ENCODE results near the gene JMJD8. TPM values are rescaled to one million over a fixed set of nuclear protein-coding genes. Genes with fewer than 3 reads are reported as not detected.

Gene JMJD8
- total RNA-seq, 2 donors from 2014 or later = 48.8 to 55.6 TPM

DNA sequence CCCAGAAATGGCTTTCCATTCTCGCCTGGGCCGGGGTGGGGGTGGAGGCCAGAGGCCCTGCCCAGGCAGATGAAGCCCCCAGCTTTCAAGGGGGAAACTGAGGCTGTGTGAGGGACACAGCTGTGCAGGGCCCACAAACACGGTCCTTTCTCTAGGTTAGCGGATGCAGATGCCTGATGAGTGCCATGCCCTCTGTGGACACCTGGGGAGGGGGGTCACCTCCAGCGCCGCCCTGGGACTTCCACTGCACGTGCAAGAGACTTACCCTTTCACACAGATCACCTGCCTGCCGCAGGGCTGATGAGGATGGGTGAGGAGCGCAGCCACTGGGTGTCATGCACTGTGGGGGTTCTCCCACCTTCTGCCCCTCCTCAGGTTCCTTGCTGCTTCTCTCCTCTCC is 34.3 kb upstream of the JMJD8 start:
- Mint-ChIP-seq H3K4me1 (peaks cover 9% of the 10 kb centered on the region), H3K27me3 (ENCODE audit: insufficient read depth) (peaks cover 16% of the 10 kb centered on the region), H3K36me3 (ENCODE audit: low read depth) (no peaks in the 10 kb centered on the region), H3K4me3 (no peak overlapping the region), H3K9me3 (no peaks in the 10 kb centered on the region), H3K27ac (no peak overlapping the region)
- no peak overlapping the region for H3K27ac ChIP-seq (ENCODE audit: low read depth, low read length)
- H3K4me1 ChIP-seq (ENCODE audit: control insufficient read depth, insufficient read depth, low read length) = peaks cover 8% of the 10 kb centered on the region
- TF ChIP-seq, protein P1, sequence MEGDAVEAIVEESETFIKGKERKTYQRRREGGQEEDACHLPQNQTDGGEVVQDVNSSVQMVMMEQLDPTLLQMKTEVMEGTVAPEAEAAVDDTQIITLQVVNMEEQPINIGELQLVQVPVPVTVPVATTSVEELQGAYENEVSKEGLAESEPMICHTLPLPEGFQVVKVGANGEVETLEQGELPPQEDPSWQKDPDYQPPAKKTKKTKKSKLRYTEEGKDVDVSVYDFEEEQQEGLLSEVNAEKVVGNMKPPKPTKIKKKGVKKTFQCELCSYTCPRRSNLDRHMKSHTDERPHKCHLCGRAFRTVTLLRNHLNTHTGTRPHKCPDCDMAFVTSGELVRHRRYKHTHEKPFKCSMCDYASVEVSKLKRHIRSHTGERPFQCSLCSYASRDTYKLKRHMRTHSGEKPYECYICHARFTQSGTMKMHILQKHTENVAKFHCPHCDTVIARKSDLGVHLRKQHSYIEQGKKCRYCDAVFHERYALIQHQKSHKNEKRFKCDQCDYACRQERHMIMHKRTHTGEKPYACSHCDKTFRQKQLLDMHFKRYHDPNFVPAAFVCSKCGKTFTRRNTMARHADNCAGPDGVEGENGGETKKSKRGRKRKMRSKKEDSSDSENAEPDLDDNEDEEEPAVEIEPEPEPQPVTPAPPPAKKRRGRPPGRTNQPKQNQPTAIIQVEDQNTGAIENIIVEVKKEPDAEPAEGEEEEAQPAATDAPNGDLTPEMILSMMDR (conservative IDR thresholded peaks at IDR 0.05) = no peak
- WGBS, 2 experiments (ENCODE audit: insufficient coverage in 1 of 2, insufficient read length in 1 of 2) = 88 to 90% methylated on average over 6 to 9 of the region's 9 CpGs
- H3K36me3 ChIP-seq (ENCODE audit: control insufficient read depth, insufficient read depth, low read length) = no peaks in the 10 kb centered on the region
- peaks cover 20% of the 10 kb centered on the region for H3K27me3 ChIP-seq (ENCODE audit: control insufficient read depth, insufficient read depth, low read length, poor library complexity, severe bottlenecking)
- H3K9ac ChIP-seq (ENCODE audit: extremely low read depth, low read length, poor library complexity, severe bottlenecking) = no peak overlapping the region
- H3K4me3 ChIP-seq (ENCODE audit: low read length) = no peak overlapping the region
- no peak for DNase-seq
- no peaks in the 10 kb centered on the region for H3K9me3 ChIP-seq (ENCODE audit: control insufficient read depth, low read length)

DNA sequence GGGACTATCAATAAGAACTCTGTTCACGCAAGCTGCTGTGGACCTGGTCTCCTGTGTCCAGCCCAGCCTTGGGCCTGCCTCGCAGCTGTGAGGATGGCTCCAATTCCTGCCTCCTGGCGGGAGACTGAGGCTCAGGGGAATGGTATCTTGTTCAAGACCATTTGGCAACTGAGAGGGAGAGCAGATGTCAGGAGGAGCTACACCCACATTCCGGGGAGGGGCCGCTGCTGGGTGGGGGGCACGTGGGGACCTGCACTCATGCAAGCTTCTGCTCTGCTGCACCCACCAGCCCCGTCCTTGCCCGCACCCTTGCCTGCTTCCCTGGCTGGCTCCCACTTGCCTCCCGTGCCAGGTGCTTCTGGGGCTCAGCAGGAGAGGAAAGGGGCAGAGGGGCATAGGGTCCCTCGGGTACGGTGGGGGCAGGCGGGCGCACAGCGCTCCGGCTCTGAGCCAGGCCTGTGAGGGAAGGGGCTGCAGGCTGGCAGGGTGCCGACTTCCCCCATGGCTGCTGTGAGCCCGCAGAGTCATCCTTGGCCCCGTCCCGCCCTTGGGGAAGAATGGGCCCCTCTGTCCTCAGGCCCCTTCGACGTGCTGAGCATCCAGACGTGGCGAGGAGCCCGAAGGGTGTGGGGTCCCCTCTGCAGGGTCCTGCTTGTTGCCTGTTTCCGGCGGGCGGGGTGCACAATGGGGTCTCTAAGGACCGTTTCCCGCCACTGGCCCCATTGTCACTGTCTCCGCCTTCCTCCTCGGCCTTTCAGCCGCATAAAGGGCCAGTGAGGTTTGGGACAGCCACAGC is 33.5 kb upstream of the JMJD8 start:
- H3K4me1 ChIP-seq (ENCODE audit: control insufficient read depth, insufficient read depth, low read length) = peaks cover 8% of the 10 kb centered on the region

DNA sequence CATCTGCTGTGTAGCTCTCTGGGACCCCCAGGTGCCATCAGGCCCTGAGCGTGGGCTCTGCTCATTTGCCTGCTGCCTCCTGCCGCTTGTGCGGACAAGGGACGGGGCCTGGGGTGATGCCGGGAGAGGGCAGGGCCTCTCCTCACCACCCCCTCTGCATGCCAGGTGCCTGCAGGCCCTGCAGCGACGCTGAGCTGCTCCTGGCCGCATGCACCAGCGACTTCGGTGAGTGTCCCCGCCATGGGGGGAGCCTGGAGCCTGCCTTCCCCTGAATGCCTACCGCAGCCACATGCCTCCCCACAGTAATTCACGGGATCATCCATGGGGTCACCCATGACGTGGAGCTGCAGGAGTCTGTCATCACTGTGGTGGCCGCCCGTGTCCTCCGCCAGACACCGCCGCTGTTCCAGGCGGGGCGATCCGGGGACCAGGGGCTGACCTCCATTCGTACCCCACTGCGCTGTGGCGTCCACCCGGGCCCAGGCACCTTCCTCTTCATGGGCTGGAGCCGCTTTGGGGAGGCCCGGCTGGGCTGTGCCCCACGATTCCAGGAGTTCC is 32.7 kb upstream of the JMJD8 start:
- no peak for DNase-seq
- H3K4me3 ChIP-seq (ENCODE audit: low read length) = no peak overlapping the region
- H3K27me3 ChIP-seq (ENCODE audit: control insufficient read depth, insufficient read depth, low read length, poor library complexity, severe bottlenecking) = peaks cover 24% of the 10 kb centered on the region
- no peak overlapping the region for H3K4me3 Mint-ChIP-seq
- H3K4me1 ChIP-seq (ENCODE audit: control insufficient read depth, insufficient read depth, low read length) = peaks cover 8% of the 10 kb centered on the region
- H3K27ac Mint-ChIP-seq = no peak overlapping the region
- H3K9me3 Mint-ChIP-seq = no peaks in the 10 kb centered on the region
- H3K36me3 ChIP-seq (ENCODE audit: control insufficient read depth, insufficient read depth, low read length) = no peaks in the 10 kb centered on the region
- H3K27ac ChIP-seq (ENCODE audit: low read depth, low read length) = no peak overlapping the region
- H3K9ac ChIP-seq (ENCODE audit: extremely low read depth, low read length, poor library complexity, severe bottlenecking) = no peak overlapping the region
- 84 to 90% methylated on average over 23 to 29 of the region's 29 CpGs for WGBS, 2 experiments (ENCODE audit: insufficient coverage in 1 of 2, insufficient read length in 1 of 2)
- peaks cover 9% of the 10 kb centered on the region for H3K4me1 Mint-ChIP-seq
- TF ChIP-seq, protein P1 (conservative IDR thresholded peaks at IDR 0.05) = no peak
- no peaks in the 10 kb centered on the region for H3K9me3 ChIP-seq (ENCODE audit: control insufficient read depth, low read length)
- H3K36me3 Mint-ChIP-seq (ENCODE audit: low read depth) = no peaks in the 10 kb centered on the region
- H3K27me3 Mint-ChIP-seq (ENCODE audit: insufficient read depth) = peaks cover 23% of the 10 kb centered on the region

More for the DNA sequence above, 33.5 kb upstream of the JMJD8 start:
- no peak overlapping the region for H3K4me3 Mint-ChIP-seq
- H3K9me3 Mint-ChIP-seq = no peaks in the 10 kb centered on the region
- no peak overlapping the region for H3K27ac ChIP-seq (ENCODE audit: low read depth, low read length)
- WGBS, 2 experiments (ENCODE audit: insufficient coverage in 1 of 2, insufficient read length in 1 of 2) = 79 to 83% methylated on average over 23 to 32 of the region's 32 CpGs
- no peaks in the 10 kb centered on the region for H3K36me3 Mint-ChIP-seq (ENCODE audit: low read depth)
- H3K4me3 ChIP-seq (ENCODE audit: low read length) = no peak overlapping the region
- DNase-seq = no peak
- H3K4me1 Mint-ChIP-seq = peaks cover 9% of the 10 kb centered on the region
- TF ChIP-seq, protein P1 (conservative IDR thresholded peaks at IDR 0.05) = no peak
- no peaks in the 10 kb centered on the region for H3K9me3 ChIP-seq (ENCODE audit: control insufficient read depth, low read length)
- peaks cover 20% of the 10 kb centered on the region for H3K27me3 Mint-ChIP-seq (ENCODE audit: insufficient read depth)
- H3K9ac ChIP-seq (ENCODE audit: extremely low read depth, low read length, poor library complexity, severe bottlenecking) = no peak overlapping the region
- H3K27me3 ChIP-seq (ENCODE audit: control insufficient read depth, insufficient read depth, low read length, poor library complexity, severe bottlenecking) = peaks cover 21% of the 10 kb centered on the region
- H3K36me3 ChIP-seq (ENCODE audit: control insufficient read depth, insufficient read depth, low read length) = no peaks in the 10 kb centered on the region
- no peak overlapping the region for H3K27ac Mint-ChIP-seq
